Measurements from ENCODE around the gene ZCCHC24.

GRCh38 chr10:79361726-79362397 lies 83.6 kb downstream of the ZCCHC24 start:
- TF ChIP-seq POLR2A (IDR thresholded peaks at IDR 0.05) (no peak), CTCF (IDR thresholded peaks at IDR 0.05 in 8 of 11, conservative IDR thresholded peaks at IDR 0.05 in 3 of 11) (no peak), POLR2AphosphoS5 (IDR thresholded peaks at IDR 0.05) (no peak)
